HEK293T (cell line): ENCODE results near the gene NOP53.
"Not testable (repeated sequence)": the region's sequence is repeated elsewhere in the genome, so short reads cannot be mapped to it uniquely, and the experiment has no call there.

Source experiments
- BHLHE40 ChIP-seq: fragments of 450-650 bp; IDR thresholded peaks from 2 replicates; pipeline ENCODE4 v1.6.1; 2016; ENCODE audit warnings: mild to moderate bottlenecking, moderate library complexity, borderline replicate concordance
- CTBP1 ChIP-seq: fragments of 450-650 bp; IDR thresholded peaks from 2 replicates; pipeline ENCODE4 v1.6.1; 2016; ENCODE audit warnings: borderline replicate concordance
- ELF4 ChIP-seq: fragments of 450-650 bp; IDR thresholded peaks from 2 replicates; pipeline ENCODE4 v1.6.1; 2017; ENCODE audit warnings: antibody characterized with exemption
- SUZ12 ChIP-seq: fragments of 450-650 bp; IDR thresholded peaks from 2 replicates; pipeline ENCODE4 v1.6.1; 2016; ENCODE audit warnings: mild to moderate bottlenecking
- TARDBP ChIP-seq: fragments of 450-650 bp; IDR thresholded peaks from 2 replicates; pipeline ENCODE4 v1.6.1; 2016

DNA sequence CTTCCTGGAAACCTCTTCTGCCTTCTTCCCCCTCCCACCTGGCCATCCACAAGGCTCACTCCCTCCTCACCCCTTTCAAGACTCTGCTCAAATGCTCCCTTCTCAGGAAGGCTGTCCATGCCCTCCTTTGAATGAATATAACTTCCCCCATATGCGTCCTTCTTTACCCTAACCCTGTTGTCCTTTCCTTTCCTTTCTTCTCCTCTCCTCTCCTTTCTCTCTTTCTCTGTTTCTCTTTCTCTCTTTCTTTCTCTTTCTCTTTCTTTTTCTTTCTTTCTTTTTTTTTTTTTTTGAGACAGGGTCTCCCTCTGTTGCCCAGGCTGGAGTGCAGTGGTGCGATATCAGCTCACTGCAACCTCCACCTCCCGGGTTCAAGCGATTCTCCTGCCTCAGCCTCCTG lies 17.1 kb upstream of the NOP53 start:
- TF ChIP-seq ELF4, BHLHE40, TARDBP, CTBP1, SUZ12: not testable (repeated sequence)
